Epithelial cell of proximal tubule (primary cell): ENCODE measurements around the gene SPRR4. TPM values are rescaled to one million over a fixed set of nuclear protein-coding genes. Genes with fewer than 3 reads are reported as not detected.

Source experiments
- DNase-seq: peaks from one replicate; pipeline ENCODE4 v3.0.0-alpha.2; 2011; ENCODE audit warnings: low read depth
- H3K4me3 ChIP-seq: 2 replicates; pipeline ENCODE4 v1.5.1; 2011; ENCODE audit warnings: low read depth, mild to moderate bottlenecking, low read length
- CTCF ChIP-seq: conservative IDR thresholded peaks from 2 replicates; pipeline ENCODE4 v1.5.1; 2012; ENCODE audit warnings: low read depth, mild to moderate bottlenecking, low read length
- total RNA-seq: library from RNA; depleted of rRNA; stranded (reverse); fragments of >200 nt; gene quantifications from 2 replicates; pipeline ENCODE4 v1.2.3, GENCODE V29; 2015

The SPRR4 gene
- total RNA-seq, 1 donor from 2014 or later, result not detected

DNA sequence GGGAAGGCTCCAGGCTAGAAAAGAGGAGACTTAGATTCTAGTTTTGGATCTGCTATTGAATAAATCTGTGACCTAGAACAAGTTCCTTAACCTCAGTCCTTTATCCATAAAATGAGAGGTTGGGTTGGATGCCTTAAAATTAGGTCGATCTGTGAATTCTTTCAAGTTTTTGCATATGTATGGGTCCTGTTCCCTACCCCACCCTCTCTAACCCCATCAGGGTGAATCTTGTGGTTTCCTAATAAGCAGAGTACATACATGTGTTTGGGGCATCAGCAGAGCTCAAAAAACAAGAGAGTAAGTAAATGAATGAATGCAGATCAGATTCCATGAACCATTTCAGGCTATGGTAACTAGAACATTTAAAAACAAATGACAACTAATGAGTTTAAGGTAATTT, 6.2 kb downstream of the SPRR4 start:
- no peak for TF ChIP-seq CTCF
- no peak overlapping the region for H3K4me3 ChIP-seq
- DNase-seq, result no peak

- no peak for TF ChIP-seq CTCF
- no peak overlapping the region for H3K4me3 ChIP-seq
- DNase-seq, result no peak
Observed at GRCh38 chr1:152977614-152978013, 7.2 kb downstream of the SPRR4 start.

- H3K4me3 ChIP-seq, result no peak overlapping the region
- no peak for TF ChIP-seq CTCF
Observed at GRCh38 chr1:152980676-152981075, 10.2 kb downstream of the SPRR4 start.

DNA sequence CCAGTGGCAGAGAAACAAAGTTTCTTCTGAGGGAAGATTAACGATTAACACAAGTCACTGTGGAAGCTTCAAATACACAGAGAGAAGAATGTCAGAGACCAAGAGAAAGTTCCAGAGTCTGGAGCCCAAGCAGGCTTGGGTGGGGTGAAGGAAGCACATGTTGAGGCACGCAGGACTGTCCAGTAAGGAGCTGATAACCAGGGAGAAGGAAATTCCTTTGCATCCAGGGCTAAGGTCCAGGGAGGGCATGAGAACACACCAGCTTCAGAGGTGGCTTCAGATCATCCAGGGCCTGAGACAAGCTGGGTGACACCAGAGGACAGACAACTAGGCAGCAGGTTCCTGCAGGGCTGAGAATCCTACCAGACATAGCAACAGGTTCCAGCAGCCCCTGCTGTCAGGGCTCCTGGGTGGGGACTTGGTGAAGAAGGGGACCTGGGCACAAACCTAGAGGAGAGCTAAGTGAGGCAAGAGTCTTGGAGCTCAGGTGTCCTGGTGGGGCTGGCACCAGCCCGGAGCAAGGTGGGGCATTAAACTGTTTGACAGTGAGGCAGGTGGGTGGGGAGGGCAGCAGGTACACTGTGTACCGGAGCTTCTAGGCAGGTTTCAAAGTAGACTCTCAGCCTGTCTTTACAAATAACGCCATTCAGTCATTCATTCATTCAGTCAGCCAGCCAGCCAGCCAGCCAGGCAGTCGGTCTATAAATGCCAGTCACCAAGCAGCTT, 10.9 kb downstream of the SPRR4 start:
- H3K4me3 ChIP-seq, result no peak overlapping the region
- no peak for TF ChIP-seq CTCF
- DNase-seq, result no peak

More at GRCh38 chr1:152980676-152981075, 10.2 kb downstream of the SPRR4 start:
- no peak for DNase-seq

DNA sequence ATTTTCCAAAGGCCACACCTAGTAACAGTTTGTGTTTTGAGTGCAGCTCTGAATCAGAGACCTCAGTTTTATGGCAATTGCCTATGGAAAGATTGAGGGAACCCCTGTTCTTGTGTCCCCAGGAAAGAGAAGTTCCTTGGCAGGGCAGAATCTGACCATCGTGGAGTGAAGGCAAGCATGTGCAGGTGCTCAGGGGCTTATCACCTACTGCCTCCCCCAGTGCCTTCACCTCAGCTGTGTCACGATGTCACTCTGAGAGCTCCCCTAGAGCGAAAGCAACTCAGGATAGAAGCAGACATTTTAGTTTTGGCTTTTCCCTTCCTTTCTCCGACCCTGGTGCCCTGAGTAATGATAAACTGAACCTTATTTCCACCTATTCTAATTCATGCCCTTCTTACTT, 11.6 kb downstream of the SPRR4 start:
- no peak for TF ChIP-seq CTCF
- no peak for DNase-seq
- no peak overlapping the region for H3K4me3 ChIP-seq

GRCh38 chr1:152983234-152983633, 12.8 kb downstream of the SPRR4 start:
- DNase-seq, result no peak
- no peak overlapping the region for H3K4me3 ChIP-seq
- no peak for TF ChIP-seq CTCF

- no peak within 1 kb of the TSS for H3K4me3 ChIP-seq
- no peak for DNase-seq
- no peak for TF ChIP-seq CTCF
Observed at GRCh38 chr1:152983743-152984142, 13.3 kb downstream of the SPRR4 start, which contains the start of gene SPRR1A. Gene SPRR1A, plus strand, starts transcription at chr1:152984081. Its CDS starts 1,150 bp downstream, at chr1:152985231.
